Stimulated activated CD8-positive, alpha-beta memory T cell treated with anti-CD3 and anti-CD28 coated beads, Interleukin-7, amount 100 ng/mL, for 24 hours (primary cell): ENCODE measurements around the gene SPATA2.
"Not testable (repeated sequence)": the region's sequence is repeated elsewhere in the genome, so short reads cannot be mapped to it uniquely, and the experiment has no call there.

ENCODE experiments used
- DNase-seq: peaks from one replicate; pipeline ENCODE4 v3.0.0-alpha.2; 2020; ENCODE audit warnings: low read depth

The SPATA2 gene, protein sequence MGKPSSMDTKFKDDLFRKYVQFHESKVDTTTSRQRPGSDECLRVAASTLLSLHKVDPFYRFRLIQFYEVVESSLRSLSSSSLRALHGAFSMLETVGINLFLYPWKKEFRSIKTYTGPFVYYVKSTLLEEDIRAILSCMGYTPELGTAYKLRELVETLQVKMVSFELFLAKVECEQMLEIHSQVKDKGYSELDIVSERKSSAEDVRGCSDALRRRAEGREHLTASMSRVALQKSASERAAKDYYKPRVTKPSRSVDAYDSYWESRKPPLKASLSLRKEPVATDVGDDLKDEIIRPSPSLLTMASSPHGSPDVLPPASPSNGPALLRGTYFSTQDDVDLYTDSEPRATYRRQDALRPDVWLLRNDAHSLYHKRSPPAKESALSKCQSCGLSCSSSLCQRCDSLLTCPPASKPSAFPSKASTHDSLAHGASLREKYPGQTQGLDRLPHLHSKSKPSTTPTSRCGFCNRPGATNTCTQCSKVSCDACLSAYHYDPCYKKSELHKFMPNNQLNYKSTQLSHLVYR

GRCh38 chr20:49915380-49916145 lies at the start of gene SPATA2:
SPATA2 (minus strand) TSS chr20:49915529; CDS start chr20:49908490, 7,039 bp downstream.
- peak; percentile 89 for DNase-seq

DNA sequence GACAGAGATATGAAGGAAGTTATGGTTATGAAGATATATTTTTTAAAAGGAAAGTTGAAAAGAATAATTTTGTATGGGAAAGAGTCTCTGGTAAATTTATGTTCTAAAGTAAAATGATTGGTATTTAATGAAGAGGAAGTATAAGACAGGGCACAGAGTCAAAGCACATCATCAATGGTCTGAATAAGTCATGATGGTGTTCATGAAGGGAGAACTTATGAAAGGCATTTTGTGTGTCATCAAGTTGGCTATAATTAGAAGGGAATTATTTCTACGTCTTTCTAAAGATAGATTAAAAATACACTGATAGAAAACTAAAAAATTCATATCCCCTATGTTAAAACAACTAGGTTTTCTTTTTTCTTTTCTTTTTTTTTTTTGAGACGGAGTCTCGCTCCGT lies 46.1 kb upstream of the SPATA2 start:
- no peak for DNase-seq

- DNase-seq: not testable (repeated sequence)
Measured at GRCh38 chr20:49957089-49957938, 42.0 kb upstream of the SPATA2 start.

GRCh38 chr20:49956689-49957088 lies 41.4 kb upstream of the SPATA2 start:
- DNase-seq: no peak

DNA sequence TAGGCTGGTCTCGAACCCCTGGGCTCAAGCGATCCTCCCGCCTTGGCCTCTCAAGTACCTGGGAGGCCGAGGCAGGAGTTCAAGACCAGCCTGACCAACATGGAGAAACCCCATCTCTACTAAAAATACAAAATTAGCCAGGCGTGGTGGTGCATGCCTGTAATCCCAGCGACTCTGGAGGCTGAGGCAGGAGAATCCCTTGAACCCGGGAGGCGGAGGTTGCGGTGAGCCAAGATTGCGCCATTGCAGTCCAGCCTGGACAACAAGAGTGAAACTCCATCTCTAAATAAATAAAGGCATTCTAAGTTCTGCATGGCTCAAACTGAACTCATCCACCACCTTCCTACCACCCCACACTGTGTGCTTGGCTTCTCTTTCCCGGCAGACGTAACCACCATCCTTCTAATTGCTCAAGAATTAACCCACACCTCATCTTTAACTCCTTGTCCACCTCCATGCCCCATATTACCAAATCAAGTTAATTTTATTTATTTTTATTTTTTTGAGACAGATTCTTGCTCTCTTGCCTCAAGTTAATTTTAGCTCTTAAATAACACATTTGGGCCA lies 40.6 kb upstream of the SPATA2 start:
- DNase-seq: not testable (repeated sequence)

DNA sequence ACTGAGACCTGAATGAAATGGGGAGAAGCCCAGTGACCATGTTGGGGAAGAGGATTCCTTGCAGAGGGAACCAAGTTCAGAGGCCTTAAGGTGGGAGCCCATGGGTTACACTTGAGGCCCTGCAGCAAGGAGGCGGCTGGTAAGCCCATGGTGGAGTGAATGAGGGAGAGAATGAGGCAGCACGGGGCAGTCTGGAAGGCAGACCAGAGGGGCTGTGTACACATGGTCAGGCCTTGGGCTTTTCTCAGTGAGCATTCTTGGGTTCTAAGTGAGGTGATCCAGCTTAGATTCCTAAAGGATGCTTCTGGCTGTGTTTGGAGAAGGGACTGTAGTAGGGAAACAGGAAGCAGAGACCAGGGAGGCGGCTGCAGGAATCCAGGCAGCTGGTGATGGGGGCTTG lies 39.8 kb upstream of the SPATA2 start:
- DNase-seq: no peak

DNA sequence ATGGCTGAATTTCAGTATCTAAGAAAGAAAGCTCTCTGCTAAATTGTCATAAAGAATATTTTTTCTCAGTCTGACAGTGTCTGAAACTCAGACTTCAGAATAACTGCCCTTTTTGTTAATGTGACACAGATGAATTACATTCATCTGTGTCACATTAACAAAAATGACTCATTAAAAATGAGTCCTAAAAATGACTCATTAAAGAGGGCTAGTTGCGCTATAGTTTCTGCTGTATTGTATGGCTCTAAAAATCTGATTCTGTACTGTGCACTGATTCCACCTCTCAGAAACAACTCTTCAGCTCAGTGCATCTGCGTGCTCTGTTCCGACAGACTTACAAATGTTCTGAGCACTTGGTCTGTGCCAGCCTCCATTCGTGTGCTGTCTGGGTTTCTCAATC lies 35.8 kb upstream of the SPATA2 start:
- no peak for DNase-seq

DNA sequence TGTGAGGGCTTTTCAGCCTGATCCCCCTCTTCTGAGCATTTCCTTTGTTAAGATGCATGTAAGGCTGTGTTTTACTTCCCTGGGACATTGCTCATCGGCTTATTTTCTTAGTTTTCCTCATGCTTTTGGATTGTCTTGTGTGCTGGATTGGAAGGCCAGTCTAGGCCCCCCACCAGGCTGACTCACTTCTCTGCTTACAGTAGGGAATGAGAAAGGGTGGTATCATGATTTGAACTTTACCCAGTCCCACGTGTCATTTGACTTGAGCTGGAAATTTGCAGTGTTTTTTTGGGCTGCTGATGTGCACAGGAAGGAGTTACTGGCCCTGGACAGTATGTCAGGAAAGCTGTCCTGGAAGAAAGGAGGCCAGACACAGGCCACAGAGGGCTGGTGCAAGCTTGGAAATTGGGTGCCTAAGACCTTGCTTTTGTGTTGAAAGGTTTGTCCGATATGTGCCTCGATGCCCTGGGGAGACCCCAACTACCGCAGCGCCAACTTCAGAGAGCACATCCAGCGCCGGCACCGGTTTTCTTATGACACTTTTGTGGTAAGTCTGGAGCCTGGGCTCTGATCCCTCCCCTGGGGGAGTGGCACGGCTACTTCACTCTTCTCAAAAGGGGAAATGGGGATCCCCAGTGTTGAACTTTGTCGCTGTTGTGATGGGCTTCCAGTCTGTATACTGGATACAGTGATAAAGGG lies 33.6 kb upstream of the SPATA2 start:
- no peak for DNase-seq

GRCh38 chr20:49948178-49948577 lies 32.8 kb upstream of the SPATA2 start:
- no peak for DNase-seq

DNA sequence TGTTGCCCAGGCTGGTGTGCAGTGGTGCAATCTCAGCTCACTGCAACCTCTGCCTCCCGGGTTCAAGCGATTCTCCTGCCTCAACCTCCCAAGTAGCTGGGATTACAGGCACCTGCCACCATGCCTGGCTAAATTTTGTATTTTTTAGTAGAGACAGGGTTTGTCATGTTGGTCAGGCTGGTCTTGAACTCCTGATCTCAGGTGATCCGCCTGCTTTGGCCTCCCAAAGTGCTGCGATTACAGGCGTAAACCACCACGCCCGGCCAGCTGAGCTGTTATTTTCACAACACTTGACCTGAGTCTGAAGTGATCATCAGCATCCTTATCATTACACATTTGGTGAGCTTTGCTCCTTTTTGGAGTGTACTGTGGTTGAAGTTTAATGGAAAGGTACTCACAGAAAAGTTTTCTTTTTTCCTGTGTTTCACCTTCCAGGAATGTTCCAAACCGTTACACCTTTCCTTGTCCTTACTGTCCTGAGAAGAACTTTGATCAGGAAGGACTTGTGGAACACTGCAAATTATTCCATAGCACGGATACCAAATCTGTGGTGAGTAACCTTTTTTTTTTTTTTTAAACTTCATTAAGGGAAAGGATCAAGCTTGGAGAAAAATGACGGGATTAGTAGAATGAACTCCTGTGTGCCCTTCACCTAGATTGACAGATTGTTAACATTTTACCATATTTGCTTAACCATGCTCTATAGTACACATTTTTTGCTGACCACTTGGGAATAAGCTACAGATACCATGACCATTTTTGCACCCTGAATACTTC lies 30.6 kb upstream of the SPATA2 start:
- DNase-seq: no peak

DNA sequence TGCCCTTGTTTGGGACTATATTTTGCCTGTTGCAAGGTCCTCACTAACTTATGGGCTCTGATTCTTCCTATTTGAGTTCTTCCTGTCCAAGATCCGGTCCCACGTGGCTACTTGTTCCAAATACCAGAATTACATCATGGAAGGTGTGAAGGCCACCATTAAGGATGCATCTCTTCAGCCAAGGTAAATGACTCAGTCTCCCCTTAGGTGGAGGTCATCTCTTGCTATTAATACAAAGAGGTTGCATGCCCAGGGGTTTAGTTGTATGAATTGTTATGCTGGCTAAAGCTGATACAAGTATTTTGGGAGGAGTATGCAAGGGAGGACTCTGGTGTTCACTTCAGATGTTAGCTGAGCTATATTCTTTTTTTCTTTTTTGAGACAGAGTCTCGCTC lies 30.0 kb upstream of the SPATA2 start:
- no peak for DNase-seq

DNA sequence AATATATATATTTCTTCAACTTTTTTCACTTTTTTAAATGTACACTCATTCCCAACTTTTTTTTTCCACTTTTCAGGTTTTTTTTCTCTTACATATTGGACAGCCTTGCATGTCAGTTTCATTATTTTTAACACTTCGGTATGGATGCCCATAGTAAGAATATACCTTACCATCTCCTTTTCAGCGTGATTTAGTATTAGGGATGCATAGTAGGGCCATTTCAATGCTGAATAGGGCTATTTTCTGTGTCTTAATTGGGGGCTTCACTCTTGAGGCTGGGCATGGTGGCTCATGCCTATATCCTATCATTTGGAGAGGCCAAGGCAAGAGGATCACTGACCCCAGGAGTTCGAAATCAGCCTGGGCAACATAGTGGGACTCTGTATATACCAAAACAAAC lies 27.6 kb upstream of the SPATA2 start:
- no peak for DNase-seq

GRCh38 chr20:49942303-49942702 lies 27.0 kb upstream of the SPATA2 start:
- no peak for DNase-seq

- DNase-seq: no peak
Measured at GRCh38 chr20:49941456-49941855, 26.1 kb upstream of the SPATA2 start.

- no peak for DNase-seq
Measured at GRCh38 chr20:49938173-49939163, 23.1 kb upstream of the SPATA2 start.

- DNase-seq: no peak
Measured at GRCh38 chr20:49937027-49937929, 21.9 kb upstream of the SPATA2 start.

GRCh38 chr20:49936153-49937026 lies 21.1 kb upstream of the SPATA2 start, which contains the start of gene RNF114:
RNF114 (plus strand) TSS chr20:49936397; CDS start chr20:49936413, 16 bp downstream.
- DNase-seq: peak; percentile 81
